Vagina (tissue), 2 donors: ENCODE data around the gene SLC7A6OS.

Experiments used
- POLR2A ChIP-seq, 2 donors: fragments of 450-650 bp; IDR thresholded peaks; one replicate each; pipeline ENCODE4 v1.6.1; 2017; ENCODE audit warnings: antibody characterized with exemption in 2 of 2, mild to moderate bottlenecking in 2 of 2, moderate library complexity in 2 of 2
- TF ChIP-seq, protein P1 (sequence below), 3 experiments: fragments of 450-650 bp in 2 of 3; fragments of 200-600 bp in 1 of 3; sonication (generic) in 1 of 3; IDR thresholded peaks; one replicate each; pipeline ENCODE4 v1.5.1; 2017 to 2019; ENCODE audit warnings: antibody characterized with exemption in 3 of 3, mild to moderate bottlenecking in 2 of 3, moderate library complexity in 2 of 3

DNA sequence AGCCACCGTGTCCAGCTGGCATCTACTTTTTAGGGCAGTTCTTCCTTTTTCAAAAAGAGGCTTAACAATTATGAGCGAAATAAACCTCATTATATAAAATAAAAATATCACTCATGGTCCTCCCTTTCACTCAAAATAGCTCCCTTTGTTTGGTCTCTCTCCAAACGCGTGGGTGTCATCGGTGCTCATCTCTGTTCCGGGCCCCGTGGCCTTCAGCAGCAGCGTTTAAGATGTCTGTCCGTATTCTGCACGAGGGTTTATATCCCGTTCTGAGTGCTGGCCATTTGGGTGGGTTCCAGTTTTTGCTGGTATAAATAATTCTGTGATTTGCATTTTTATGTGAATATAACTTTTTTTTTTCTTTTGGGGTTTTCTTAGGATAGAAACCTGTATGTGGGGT, 33.5 kb upstream of the SLC7A6OS start:
- TF ChIP-seq, protein P1, sequence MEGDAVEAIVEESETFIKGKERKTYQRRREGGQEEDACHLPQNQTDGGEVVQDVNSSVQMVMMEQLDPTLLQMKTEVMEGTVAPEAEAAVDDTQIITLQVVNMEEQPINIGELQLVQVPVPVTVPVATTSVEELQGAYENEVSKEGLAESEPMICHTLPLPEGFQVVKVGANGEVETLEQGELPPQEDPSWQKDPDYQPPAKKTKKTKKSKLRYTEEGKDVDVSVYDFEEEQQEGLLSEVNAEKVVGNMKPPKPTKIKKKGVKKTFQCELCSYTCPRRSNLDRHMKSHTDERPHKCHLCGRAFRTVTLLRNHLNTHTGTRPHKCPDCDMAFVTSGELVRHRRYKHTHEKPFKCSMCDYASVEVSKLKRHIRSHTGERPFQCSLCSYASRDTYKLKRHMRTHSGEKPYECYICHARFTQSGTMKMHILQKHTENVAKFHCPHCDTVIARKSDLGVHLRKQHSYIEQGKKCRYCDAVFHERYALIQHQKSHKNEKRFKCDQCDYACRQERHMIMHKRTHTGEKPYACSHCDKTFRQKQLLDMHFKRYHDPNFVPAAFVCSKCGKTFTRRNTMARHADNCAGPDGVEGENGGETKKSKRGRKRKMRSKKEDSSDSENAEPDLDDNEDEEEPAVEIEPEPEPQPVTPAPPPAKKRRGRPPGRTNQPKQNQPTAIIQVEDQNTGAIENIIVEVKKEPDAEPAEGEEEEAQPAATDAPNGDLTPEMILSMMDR (IDR thresholded peaks at IDR 0.05) = no peak
- TF ChIP-seq POLR2A (IDR thresholded peaks at IDR 0.05) = no peak
